HG03558 (cell line): Measurements from ENCODE around the gene MYO9A.

Experiments
- ATAC-seq: cut with Tn5 transposase; IDR thresholded peaks from one replicate; pipeline ENCODE4 v1.9.1; 2021; ENCODE audit warnings: moderate number of reproducible peaks; ENCODE audit not compliant: unreplicated experiment; ENCODE audit errors: extremely low read depth

Gene MYO9A

GRCh38 chr15:72118017-72118978, at the start of gene MYO9A, which contains the start of gene SENP8:
MYO9A (minus strand) TSS chr15:72118150; CDS start chr15:72046563, 71,587 bp downstream.
SENP8 (plus strand) TSS chr15:72118403; CDS start chr15:72139624, 21,221 bp downstream.
- peak; percentile 35 for ATAC-seq

- ATAC-seq, result no peak
These were observed 49.5 kb upstream of the MYO9A start for GRCh38 chr15:72167445-72167844.

GRCh38 chr15:72166716-72167417, 48.9 kb upstream of the MYO9A start:
- ATAC-seq, result no peak

- no peak for ATAC-seq
These were observed 45.8 kb upstream of the MYO9A start for GRCh38 chr15:72163719-72164118.

GRCh38 chr15:72162569-72162968, 44.6 kb upstream of the MYO9A start:
- ATAC-seq, result no peak

- ATAC-seq, result no peak
These were observed 43.6 kb upstream of the MYO9A start for GRCh38 chr15:72161361-72162132.

- no peak for ATAC-seq
These were observed 42.8 kb upstream of the MYO9A start for GRCh38 chr15:72160696-72161245.

- ATAC-seq, result no peak
These were observed 39.0 kb upstream of the MYO9A start for GRCh38 chr15:72156928-72157327.

GRCh38 chr15:72155635-72156616, 38.0 kb upstream of the MYO9A start:
- ATAC-seq, result no peak

GRCh38 chr15:72155003-72155621, 37.2 kb upstream of the MYO9A start:
- no peak for ATAC-seq

- no peak for ATAC-seq
These were observed 36.4 kb upstream of the MYO9A start for GRCh38 chr15:72154316-72154715.

- ATAC-seq, result no peak
These were observed 35.5 kb upstream of the MYO9A start for GRCh38 chr15:72153269-72154000.

- no peak for ATAC-seq
These were observed 29.5 kb upstream of the MYO9A start for GRCh38 chr15:72147418-72147817.

- no peak for ATAC-seq
These were observed 29.0 kb upstream of the MYO9A start for GRCh38 chr15:72146934-72147333.

GRCh38 chr15:72146221-72146620, 28.3 kb upstream of the MYO9A start:
- no peak for ATAC-seq

- peak; percentile 97 for ATAC-seq
These were observed 23.5 kb upstream of the MYO9A start for GRCh38 chr15:72141171-72142084.

- no peak for ATAC-seq
These were observed 22.1 kb upstream of the MYO9A start for GRCh38 chr15:72140088-72140487.
